Gastrocnemius medialis (tissue), 4 donors: ENCODE measurements around the gene GREB1. TPM values are rescaled to one million over a fixed set of nuclear protein-coding genes. Genes with fewer than 3 reads are reported as not detected.

ENCODE experiments used
- ATAC-seq, 2 donors: fragments of 150-250 bp; one replicate each; pipeline ENCODE4 v1.9.1; 2016
- DNase-seq, 2 donors: peaks; one replicate each; pipeline ENCODE4 v3.0.0-alpha.2; 2019
- H3K27ac ChIP-seq, 4 donors: fragments of 200-600 bp; sonication (generic); 1 replicate in 1 of 4; 2 replicates in 3 of 4; pipeline ENCODE4 v1.5.1; 2016 to 2018; ENCODE audit warnings: mild to moderate bottlenecking in 2 of 4, moderate library complexity in 1 of 4
- H3K27me3 ChIP-seq, 3 donors: fragments of 200-600 bp; sonication (generic) in 2 of 3; 1 replicate in 1 of 3; 2 replicates in 2 of 3; pipeline versions ENCODE4 v1.5.1 to v1.6.0; 2016 to 2019; ENCODE audit warnings: mild to moderate bottlenecking in 1 of 3, moderate library complexity in 1 of 3
- H3K36me3 ChIP-seq, 2 donors: fragments of 200-600 bp; sonication (generic) in 1 of 2; one replicate each; pipeline ENCODE4 v1.5.1; 2017 to 2018
- H3K4me1 ChIP-seq, 2 donors: fragments of 200-600 bp; sonication (generic) in 1 of 2; one replicate each; pipeline ENCODE4 v1.5.1; 2016 to 2017; ENCODE audit warnings: mild to moderate bottlenecking in 2 of 2
- H3K4me3 ChIP-seq, 4 donors: fragments of 200-600 bp; sonication (generic) in 3 of 4; 1 replicate in 1 of 4; 2 replicates in 3 of 4; pipeline ENCODE4 v1.5.1; 2016 to 2019; ENCODE audit warnings: mild to moderate bottlenecking in 2 of 4
- H3K9me3 ChIP-seq, 3 donors: fragments of 200-600 bp; sonication (generic) in 2 of 3; 1 replicate in 1 of 3; 2 replicates in 2 of 3; pipeline ENCODE4 v1.5.1; 2016 to 2019
- CTCF ChIP-seq, 5 experiments: fragments of 450-650 bp in 3 of 5; fragments of 200-600 bp in 2 of 5; sonication (generic) in 2 of 5; IDR thresholded peaks in 4 of 5; conservative IDR thresholded peaks in 1 of 5; 1 replicate in 4 of 5; 2 replicates in 1 of 5; pipeline ENCODE4 v1.5.1; 2016 to 2019; ENCODE audit warnings: antibody characterized with exemption in 5 of 5, mild to moderate bottlenecking in 3 of 5, moderate library complexity in 3 of 5
- POLR2A ChIP-seq, 2 donors: fragments of 450-650 bp; IDR thresholded peaks; one replicate each; pipeline ENCODE4 v1.6.1; 2017; ENCODE audit warnings: antibody characterized with exemption in 2 of 2, mild to moderate bottlenecking in 2 of 2, moderate library complexity in 2 of 2
- in situ Hi-C, 4 donors: fragments of 200-750 bp; cut with MboI; loops; one replicate each; pipeline versions ENCODE4 v1.15.0 to v1.8.0; 2017; ENCODE audit warnings: low sequenced_read_pairs in 4 of 4
- intact Hi-C: fragments of 100-400 bp; cut with DNase I; formaldehyde crosslinking; loops from one replicate; pipeline ENCODE4 v1.15.1; 2023; ENCODE audit warnings: low total_unique reads
- total RNA-seq, 4 donors: library from RNA; depleted of rRNA; stranded (reverse); fragments of >200 nt; gene quantifications; one replicate each; pipeline versions ENCODE4 v1.1.0 to v1.2.3, GENCODE V29; 2016

Gene GREB1
- total RNA-seq, 4 donors from 2014 or later = 1.7 to 9.3 (median 2.6) TPM

GRCh38 chr2:11562476-11562875 is 28.6 kb downstream of the GREB1 start:
- intact Hi-C loops (no loop called here), in situ Hi-C loops (loop anchor here in 1 of 4 donors (25.0 kb wide), 1 partner anchor 725 kb away; no protein-coding TSS in a partner anchor)
- Histone ChIP-seq H3K4me1 (peaks cover 7 to 10% of the 10 kb centered on the region in 2 donors), H3K36me3 (no peaks in the 10 kb centered on the region), H3K4me3 (no peak overlapping the region), H3K9me3 (no peaks in the 10 kb centered on the region), H3K27me3 (no peaks in the 10 kb centered on the region), H3K27ac (no peak overlapping the region)
- DNase-seq = no peak
- TF ChIP-seq CTCF (IDR thresholded peaks at IDR 0.05 in 4 of 5, conservative IDR thresholded peaks at IDR 0.05 in 1 of 5) = no peak
- no peak for TF ChIP-seq POLR2A (IDR thresholded peaks at IDR 0.05)
- ATAC-seq = no peak

DNA sequence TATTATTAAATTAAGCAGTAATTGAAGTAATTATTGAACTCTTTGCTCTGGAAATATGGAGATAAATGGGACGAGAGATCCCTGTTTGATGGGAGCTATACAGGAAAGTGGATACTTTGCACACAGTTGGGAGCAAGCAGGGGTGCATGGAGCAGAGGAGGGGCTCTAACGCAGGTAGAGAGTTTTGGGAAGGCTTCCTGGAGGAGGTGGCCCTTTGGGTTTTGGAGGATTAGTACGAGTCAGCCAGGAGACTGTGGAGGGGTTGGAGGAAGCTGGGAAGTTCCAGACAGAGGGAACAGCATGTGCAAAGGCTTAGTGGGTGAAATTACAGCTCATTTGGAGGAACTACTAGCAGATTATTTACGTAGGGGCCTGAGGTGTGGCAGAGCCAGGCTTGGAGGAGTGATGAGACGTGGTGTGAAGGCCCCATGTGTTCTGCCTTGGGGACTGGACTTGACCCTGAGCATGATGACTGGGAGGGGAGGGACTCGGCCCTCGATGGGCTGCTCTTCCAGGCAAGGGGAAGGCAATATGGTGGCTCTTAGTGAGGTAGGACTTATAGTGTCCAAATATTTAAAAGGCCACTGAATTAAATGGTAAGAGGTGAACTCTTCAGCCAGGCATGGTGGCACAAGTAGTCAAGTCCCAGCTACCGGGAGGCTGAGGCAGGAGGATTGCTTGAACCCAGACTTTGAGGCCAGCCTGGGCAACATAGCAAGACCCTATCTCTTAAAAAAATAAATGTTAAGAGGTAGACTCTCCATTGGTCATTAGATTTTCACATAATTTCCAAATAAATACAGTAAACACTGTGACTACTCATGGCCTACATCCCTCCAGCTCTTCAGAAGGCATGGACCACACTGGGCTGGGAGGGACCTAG is 30.2 kb downstream of the GREB1 start:
- intact Hi-C loops = no loop called here
- H3K27ac ChIP-seq = no peak overlapping the region

GRCh38 chr2:11564816-11565567 is 31.1 kb downstream of the GREB1 start:
- in situ Hi-C loops (loop anchor here in 1 of 4 donors (25.0 kb wide), 1 partner anchor 728 kb away; no protein-coding TSS in a partner anchor), intact Hi-C loops (no loop called here)
- H3K27ac ChIP-seq = no peak overlapping the region

More for the DNA sequence above, 30.2 kb downstream of the GREB1 start:
- H3K4me1 ChIP-seq = no peaks in the 10 kb centered on the region
- no peak for ATAC-seq
- in situ Hi-C loops = loop anchor here in 1 of 4 donors (25.0 kb wide), 1 partner anchor 727 kb away; no protein-coding TSS in a partner anchor
- no peaks in the 10 kb centered on the region for H3K27me3 ChIP-seq
- no peaks in the 10 kb centered on the region for H3K36me3 ChIP-seq
- DNase-seq = no peak
- no peak for TF ChIP-seq CTCF (IDR thresholded peaks at IDR 0.05 in 4 of 5, conservative IDR thresholded peaks at IDR 0.05 in 1 of 5)
- no peak for TF ChIP-seq POLR2A (IDR thresholded peaks at IDR 0.05)
- no peaks in the 10 kb centered on the region for H3K9me3 ChIP-seq
- H3K4me3 ChIP-seq = no peak overlapping the region

GRCh38 chr2:11566383-11566782 is 32.5 kb downstream of the GREB1 start:
- Histone ChIP-seq H3K36me3 (no peaks in the 10 kb centered on the region), H3K4me3 (no peak overlapping the region), H3K27ac (no peak overlapping the region), H3K27me3 (no peaks in the 10 kb centered on the region), H3K9me3 (no peaks in the 10 kb centered on the region), H3K4me1 (peaks cover 0 to 7% of the 10 kb centered on the region in 2 donors)
- DNase-seq = no peak
- in situ Hi-C loops (loop anchor here in 1 of 4 donors (25.0 kb wide), 1 partner anchor 729 kb away; no protein-coding TSS in a partner anchor), intact Hi-C loops (loop anchor here (1.0 kb wide), 1 partner anchor 9 kb away; no protein-coding TSS in a partner anchor)
- no peak for TF ChIP-seq CTCF (IDR thresholded peaks at IDR 0.05 in 4 of 5, conservative IDR thresholded peaks at IDR 0.05 in 1 of 5)
- no peak for TF ChIP-seq POLR2A (IDR thresholded peaks at IDR 0.05)
- no peak for ATAC-seq

More at GRCh38 chr2:11564816-11565567, 31.1 kb downstream of the GREB1 start:
- Histone ChIP-seq H3K4me1 (no peaks in the 10 kb centered on the region), H3K27me3 (no peaks in the 10 kb centered on the region), H3K36me3 (no peaks in the 10 kb centered on the region), H3K9me3 (no peaks in the 10 kb centered on the region), H3K4me3 (no peak overlapping the region)
- TF ChIP-seq POLR2A (IDR thresholded peaks at IDR 0.05) (no peak), CTCF (IDR thresholded peaks at IDR 0.05 in 4 of 5, conservative IDR thresholded peaks at IDR 0.05 in 1 of 5) (no peak)
- ATAC-seq (no peak), DNase-seq (no peak)
